KBM-7 (cell line): ENCODE data around the gene AMFR.
"Not testable (repeated sequence)": the region's sequence is repeated elsewhere in the genome, so short reads cannot be mapped to it uniquely, and the experiment has no call there.

Experiments
- DNase-seq: peaks from one replicate; pipeline ENCODE4 v3.0.0-alpha.2; 2015
- in situ Hi-C: fragments of 300-500 bp; cut with MboI; formaldehyde crosslinking; loops from 2 replicates; pipeline ENCODE4 v1.14.3; 2020; ENCODE audit warnings: low sequenced_read_pairs, low pct_unique_long_range_greater_than_20kb, mixed read lengths

The AMFR gene

GRCh38 chr16:56401482-56401881 is 23.9 kb downstream of the AMFR start:
- DNase-seq = peak; percentile 27
- in situ Hi-C loops = no loop called here

- in situ Hi-C loops = no loop called here
- DNase-seq = no peak
Observed at GRCh38 chr16:56400458-56400857, 24.9 kb downstream of the AMFR start.

GRCh38 chr16:56399486-56399885 is 25.9 kb downstream of the AMFR start:
- no peak for DNase-seq
- in situ Hi-C loops = no loop called here

- no peak for DNase-seq
- in situ Hi-C loops = no loop called here
Observed at GRCh38 chr16:56399047-56399446, 26.3 kb downstream of the AMFR start.

GRCh38 chr16:56396724-56397123 is 28.6 kb downstream of the AMFR start:
- DNase-seq, in situ Hi-C loops: not testable (repeated sequence)

- in situ Hi-C loops = no loop called here
- DNase-seq = no peak
Observed at GRCh38 chr16:56389554-56389953, 35.8 kb downstream of the AMFR start.

- DNase-seq = no peak
- in situ Hi-C loops = no loop called here
Observed at GRCh38 chr16:56388209-56388608, 37.1 kb downstream of the AMFR start.

- DNase-seq = no peak
- in situ Hi-C loops = no loop called here
Observed at GRCh38 chr16:56387396-56387795, 37.9 kb downstream of the AMFR start.

- DNase-seq = no peak
- in situ Hi-C loops = no loop called here
Observed at GRCh38 chr16:56384074-56384721, 41.1 kb downstream of the AMFR start.

GRCh38 chr16:56382901-56383355 is 42.4 kb downstream of the AMFR start:
- in situ Hi-C loops = no loop called here
- DNase-seq = no peak

GRCh38 chr16:56382459-56382858 is 42.9 kb downstream of the AMFR start:
- no peak for DNase-seq
- in situ Hi-C loops = no loop called here

GRCh38 chr16:56380778-56381485 is 44.4 kb downstream of the AMFR start:
- in situ Hi-C loops, DNase-seq: not testable (repeated sequence)

- in situ Hi-C loops = not testable (repeated sequence)
Observed at GRCh38 chr16:56379044-56379443, 46.3 kb downstream of the AMFR start.

GRCh38 chr16:56375792-56376191 is 49.6 kb downstream of the AMFR start:
- in situ Hi-C loops, DNase-seq: not testable (repeated sequence)

More at GRCh38 chr16:56379044-56379443, 46.3 kb downstream of the AMFR start:
- not testable (repeated sequence) for DNase-seq

- DNase-seq = no peak
- in situ Hi-C loops = no loop called here
Observed at GRCh38 chr16:56373003-56373402, 52.3 kb downstream of the AMFR start.

GRCh38 chr16:56372013-56372634 is 53.2 kb downstream of the AMFR start:
- in situ Hi-C loops = no loop called here
- DNase-seq = no peak

GRCh38 chr16:56371660-56371937 is 53.7 kb downstream of the AMFR start:
- in situ Hi-C loops = no loop called here
- DNase-seq = no peak

GRCh38 chr16:56370875-56371659 is 54.3 kb downstream of the AMFR start:
- in situ Hi-C loops = no loop called here
- DNase-seq = no peak

GRCh38 chr16:56370185-56370874 is 55.0 kb downstream of the AMFR start:
- in situ Hi-C loops = no loop called here

More at GRCh38 chr16:56370185-56370874, 55.0 kb downstream of the AMFR start:
- DNase-seq = no peak
